HG03571 (cell line): ENCODE results near the gene SH3PXD2A.

Experiments
- ATAC-seq: cut with Tn5 transposase; IDR thresholded peaks from one replicate; pipeline ENCODE4 v1.9.1; 2021; ENCODE audit not compliant: unreplicated experiment

SH3PXD2A gene

DNA sequence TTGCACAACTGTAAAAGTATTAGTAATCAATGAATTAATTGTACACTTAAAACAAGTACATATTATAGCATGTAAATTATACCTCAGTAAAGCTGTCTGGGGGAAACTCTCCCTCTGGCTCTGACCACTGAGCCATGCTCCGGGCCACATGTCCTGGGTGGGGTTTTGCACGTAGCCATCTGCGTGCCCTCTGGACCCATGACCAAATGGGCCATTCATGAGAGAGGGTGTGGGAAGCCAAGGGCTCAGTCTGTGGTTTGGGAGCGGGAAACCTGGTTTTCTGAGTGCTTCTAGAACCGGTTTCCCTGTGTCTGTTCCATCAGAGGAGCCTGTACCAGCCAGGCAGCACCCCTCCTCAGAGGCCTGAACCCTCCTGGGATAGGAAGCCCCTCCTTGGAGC lies 143.2 kb downstream of the SH3PXD2A start:
- ATAC-seq = no peak

DNA sequence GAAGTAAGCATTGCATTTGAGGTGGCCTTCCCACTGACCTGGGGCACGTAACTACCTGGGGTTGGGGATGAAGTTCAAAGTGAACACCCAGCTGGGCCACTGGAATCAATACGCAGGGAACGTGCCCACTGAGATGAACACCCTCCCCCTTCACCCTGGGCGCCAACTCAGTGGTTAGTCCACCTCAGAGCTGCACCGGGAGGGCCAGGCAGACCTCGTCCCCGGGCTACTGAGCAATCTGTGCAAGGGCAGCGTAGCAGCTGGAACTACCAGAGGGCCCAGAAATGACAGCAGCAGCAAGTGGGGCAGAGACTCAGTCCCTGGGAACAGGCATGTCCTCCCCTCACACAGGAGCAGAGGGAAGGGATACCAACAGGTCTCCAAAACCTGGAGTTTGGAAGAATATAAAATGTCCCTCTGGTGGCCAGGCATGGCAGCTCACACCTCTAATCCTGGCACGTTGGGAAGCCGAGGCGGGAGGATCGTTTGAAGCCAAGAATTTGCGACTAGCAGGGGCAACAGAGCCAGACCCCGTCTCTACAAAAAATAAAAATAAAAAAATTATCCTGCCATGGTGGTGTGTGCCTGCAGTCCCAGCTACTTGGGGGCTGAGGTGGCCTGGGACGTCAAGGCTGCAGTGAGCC lies 143.9 kb downstream of the SH3PXD2A start:
- no peak for ATAC-seq

DNA sequence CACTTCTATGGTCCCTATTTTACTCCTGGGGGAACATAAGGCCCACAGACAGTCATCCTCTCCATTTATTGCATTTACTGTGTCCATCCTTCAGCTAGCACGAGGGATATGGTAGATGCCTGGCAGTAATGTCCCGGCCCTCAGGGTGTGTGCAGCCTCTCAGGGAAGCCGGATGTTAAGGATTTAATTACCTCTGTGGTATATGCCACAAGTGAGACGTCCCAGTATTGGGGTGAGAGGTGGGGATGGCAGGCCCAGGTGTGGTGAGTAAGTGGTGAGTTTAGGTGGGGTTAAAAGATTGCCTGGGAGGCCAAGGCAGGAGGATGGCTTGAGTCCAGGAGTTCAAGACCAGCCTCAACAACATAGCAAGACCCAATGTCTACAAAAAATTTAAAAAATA lies 144.9 kb downstream of the SH3PXD2A start:
- ATAC-seq = no peak

DNA sequence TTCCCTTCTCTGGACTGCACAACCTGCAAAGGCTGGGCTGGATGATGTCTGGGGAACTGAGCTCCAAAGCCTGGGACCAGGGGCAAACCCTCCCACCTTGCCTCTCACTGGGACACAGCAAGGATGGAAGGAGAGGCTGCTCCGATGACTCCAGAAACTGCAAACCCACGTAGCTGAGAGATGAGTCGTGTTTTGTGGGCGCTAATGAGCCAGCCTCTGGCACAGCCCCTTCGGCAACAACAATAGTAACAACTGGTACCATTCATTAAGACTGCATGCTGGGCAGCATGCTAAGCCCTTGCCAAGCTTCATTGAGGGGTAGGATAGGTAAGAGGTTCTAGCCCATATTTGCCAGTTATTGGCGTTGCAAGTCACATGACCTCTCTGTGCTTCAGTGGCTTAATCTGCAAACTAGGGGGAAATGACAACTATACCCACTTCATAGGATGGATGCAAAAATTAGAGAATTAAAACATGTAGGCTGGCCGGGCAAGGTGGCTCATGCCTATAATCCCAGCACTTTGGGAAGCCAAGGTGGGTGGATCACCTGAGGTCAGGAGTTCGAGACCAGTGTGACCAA lies 145.9 kb downstream of the SH3PXD2A start:
- ATAC-seq = no peak

DNA sequence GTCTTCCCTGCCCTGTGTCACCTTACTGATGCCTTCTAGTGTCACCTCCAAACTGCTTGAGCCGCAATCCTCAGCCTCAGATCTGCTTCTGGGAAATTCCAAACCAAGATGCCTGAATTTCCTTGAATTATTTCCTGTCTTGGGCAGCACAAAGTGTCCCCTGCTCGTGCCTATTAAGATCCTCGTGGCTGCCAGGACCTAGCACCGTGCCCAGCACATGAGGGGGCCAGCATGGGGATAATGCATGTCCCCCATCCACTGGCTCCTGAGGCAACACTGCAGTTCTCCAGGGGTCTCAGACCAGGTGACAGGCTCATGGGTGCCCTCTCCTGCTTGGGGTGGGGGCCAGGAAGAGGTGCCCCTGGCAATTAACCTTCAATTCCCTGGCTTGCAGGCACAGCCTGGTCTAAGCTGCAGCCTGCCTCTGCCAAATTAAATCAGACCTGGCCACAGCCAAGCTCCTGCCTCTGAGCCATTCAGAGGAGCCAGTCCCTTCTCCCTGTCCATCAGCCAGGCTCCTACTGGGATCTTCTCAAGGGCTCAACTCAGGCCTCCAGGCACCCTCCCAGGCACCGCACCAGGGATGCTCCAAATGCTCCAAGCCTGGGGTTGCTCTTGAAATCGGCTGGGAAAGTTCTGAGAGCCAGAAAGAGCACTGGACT lies 146.6 kb downstream of the SH3PXD2A start:
- ATAC-seq = no peak

DNA sequence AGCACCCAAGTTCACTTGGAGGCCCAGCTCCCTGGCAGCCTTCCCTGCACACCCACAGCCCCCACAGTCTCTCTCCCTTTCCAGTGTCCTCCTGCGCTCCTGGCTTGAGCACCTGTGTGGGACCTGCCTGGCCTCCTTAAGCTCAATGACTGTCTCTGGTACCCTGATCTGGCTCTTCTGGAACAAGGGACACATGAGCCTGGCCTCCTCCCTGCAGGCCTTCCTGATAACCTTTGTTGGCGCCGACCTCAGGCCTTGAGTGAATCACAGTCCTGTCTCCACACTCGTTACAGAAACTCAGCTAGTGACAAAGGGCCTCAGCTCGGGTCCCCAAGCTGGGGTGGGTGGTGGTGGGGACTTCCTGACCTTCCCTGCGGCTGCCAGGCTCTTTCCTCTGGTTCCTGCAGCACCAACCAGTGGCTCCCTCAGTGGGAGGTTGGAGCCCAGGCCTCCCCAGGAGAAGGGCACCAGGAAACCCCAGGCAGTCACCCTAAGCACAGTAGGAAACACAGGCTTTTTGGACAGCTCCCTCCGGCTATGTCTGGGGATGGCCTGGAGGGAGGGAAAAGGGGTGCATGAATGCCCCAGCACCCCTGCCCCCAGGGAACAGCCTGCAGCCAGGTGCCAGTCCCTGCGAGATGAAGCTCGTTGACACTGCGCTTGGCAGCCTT lies 147.3 kb downstream of the SH3PXD2A start:
- no peak for ATAC-seq

DNA sequence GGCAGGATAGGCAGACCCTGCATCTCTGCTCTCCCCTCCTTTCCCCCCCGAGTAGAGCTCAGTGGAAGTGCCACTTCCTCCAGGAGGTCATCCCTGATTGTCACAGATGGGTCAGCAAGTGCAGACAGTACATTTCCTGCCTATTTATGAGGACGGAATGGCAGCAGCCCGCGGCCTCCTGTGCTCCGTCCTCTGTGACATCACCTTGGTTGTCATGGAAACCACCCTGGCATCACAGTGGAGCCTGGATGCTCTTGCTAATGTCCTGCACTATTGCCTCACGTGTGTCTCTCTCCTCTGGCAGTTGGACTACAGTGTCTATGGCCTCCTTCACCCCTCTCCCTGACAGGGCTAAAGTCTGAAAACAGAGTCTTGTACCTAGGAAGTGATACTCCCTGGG lies 148.6 kb downstream of the SH3PXD2A start:
- no peak for ATAC-seq

DNA sequence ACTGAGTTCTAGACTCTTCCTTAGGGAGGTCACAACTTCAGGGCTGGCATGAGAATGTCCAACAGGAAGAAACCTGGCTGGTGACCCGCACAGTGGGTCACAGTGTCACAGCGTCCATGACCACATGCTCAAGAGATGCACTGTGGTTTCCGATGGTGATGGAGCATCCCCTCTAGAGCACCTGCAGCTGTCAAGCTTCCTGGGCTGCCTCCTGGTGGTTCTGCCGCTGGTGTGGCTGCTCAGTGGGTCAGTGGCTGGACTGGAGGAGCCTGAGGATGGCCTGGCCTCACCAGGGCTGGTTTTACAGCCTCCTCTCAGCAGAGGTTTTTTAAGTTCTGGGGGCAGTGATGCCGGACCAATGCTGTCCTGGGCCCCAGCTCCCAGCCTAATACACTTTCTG lies 149.3 kb downstream of the SH3PXD2A start:
- no peak for ATAC-seq

DNA sequence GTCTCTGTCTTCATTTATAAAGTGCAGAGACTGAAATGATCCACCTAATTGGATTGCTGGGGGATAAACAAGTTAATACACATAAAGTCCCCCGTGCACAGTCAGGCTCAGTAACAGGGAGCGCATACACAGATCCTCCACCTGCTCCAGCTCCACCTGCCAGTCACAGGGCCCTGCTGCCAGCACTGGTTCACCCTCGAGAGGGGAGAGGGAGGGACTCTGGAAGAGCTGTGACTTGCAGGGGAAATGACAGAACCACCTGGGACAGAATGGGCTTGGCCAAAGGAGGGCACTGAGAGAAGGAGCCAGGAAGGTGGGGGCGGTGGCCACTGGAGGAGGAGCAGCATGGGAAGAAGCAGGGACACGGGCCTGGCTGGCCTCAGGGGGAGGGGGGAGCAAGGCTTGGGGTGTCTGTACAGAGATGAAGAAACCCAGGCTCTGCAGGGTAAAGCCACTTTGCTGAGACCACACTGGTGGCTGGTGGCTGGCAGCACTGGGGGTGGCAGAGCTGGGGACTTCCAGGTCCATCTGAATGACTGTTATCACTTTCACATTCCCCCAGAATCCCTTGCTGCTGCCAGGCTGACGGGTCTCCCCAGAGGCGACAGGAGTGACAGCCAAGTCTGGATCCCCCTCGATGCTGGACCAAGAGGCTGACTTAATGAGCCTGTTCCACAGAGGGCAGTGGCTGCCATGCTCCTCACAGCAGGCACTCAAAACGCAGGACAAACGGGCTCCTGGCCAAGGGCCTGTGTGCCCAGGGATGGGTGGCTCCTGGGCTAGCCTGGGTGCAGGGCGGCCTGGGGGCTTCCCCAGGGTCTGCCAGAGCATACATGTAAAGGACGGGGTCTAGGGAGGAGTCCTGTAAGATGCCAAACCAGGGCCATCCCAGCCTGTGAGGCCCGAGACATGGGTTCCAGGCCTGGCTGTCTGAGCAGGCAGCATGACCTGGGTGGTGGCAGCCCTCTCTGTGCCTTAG lies 151.1 kb downstream of the SH3PXD2A start:
- ATAC-seq = no peak

DNA sequence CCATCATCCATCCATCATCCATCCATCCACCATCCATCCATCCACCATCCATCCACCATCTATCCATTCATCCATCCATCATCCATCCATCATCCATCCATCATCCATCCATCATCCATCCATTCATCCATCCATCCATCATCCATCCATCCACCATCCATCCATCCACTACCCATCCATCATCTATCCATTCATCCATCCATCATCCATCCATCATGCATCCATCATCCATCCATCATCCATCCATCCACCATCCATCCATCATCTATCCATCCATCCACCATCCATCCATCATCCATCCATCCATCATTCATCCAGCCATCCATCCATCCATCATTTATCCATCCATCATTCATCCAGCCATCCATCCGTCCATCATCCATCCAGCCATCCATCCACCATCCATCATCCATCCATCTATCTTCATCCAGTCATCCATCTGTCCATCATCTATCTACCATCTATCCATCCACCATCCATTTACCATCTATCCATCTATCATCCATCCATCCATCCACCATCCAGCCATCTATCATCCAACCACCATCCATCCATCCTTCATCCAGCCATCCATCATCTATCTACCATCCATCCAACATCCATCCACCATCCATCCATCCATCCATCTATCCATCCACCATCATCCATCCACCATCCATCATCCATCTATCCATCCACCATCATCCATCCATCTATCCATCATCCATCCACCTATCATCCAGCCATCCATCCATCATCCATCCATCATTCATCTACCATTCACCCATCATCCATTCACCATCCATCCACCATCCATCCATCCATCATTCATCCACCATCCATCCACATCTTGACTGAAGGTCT lies 153.8 kb downstream of the SH3PXD2A start:
- no peak for ATAC-seq

DNA sequence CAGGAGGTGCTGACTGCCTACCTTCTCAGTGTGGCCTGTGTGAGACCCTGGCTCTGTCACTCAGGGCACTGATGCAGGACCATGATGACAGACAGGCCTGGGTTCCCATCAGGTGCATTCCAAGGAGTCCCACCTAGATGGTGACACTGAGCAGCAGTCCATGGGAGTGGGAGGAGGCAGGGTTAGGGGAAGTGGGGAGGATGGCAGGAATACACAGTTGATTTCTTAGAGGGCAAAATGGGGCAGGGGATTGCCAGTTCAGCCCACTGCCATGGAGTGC lies 155.0 kb downstream of the SH3PXD2A start:
- no peak for ATAC-seq

DNA sequence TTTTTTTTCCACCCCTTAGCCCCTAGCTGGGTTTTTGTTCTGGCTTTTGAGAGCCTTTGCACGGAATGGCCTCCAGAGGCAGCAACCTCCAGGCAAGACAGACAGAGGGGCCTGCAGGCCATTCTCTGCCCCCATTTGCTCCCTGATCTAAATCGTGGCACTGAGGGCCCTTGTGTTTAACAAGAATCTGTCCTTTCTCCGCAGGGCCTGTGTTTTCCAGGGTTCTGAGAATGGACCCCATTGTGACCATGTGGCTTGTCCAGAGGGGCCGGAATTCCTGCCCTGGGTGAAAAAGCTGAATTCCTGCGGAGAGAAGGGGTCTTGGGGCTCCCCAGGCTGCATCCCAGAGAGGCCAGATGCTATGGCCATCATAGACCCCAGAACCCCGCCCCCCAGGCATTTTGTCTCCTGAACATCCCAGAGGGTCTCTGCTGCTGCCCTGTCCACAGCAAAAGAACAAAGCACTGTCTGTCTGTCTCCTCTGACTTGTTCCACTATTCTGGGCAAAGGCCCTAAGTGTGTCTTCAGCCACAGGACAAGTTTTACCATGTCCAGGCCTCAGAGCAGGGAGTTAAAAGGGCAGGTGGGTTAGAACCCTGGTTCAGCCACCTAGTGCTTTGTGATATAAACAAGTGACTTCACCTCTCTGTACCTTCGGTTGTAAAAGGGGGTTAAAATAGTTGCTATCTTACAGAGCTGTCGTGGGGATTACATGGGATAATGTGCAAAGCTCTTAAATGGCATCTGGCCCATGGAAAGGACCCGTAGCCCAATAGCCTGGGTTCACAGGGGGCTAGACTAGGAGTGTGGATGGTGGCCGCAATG lies 155.6 kb downstream of the SH3PXD2A start:
- no peak for ATAC-seq

DNA sequence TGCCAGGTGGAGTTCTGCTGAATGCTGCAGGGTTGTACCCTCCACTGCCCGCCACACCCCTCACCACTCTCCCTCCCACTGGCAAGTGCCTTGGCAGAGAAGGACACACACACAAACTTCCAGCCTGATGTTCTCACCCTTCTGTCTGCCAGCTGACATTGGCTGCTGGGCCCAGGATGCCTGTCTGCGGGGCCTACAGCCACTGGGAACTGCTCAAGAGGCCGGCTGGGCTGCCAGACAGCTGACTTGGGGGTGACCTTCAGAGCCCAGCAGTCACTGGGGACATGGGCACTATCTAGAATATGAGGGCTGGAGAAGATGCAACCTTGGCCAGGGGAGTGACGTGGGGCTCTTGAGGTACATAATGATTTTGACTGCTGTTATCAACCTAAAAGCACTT lies 157.1 kb downstream of the SH3PXD2A start:
- no peak for ATAC-seq

DNA sequence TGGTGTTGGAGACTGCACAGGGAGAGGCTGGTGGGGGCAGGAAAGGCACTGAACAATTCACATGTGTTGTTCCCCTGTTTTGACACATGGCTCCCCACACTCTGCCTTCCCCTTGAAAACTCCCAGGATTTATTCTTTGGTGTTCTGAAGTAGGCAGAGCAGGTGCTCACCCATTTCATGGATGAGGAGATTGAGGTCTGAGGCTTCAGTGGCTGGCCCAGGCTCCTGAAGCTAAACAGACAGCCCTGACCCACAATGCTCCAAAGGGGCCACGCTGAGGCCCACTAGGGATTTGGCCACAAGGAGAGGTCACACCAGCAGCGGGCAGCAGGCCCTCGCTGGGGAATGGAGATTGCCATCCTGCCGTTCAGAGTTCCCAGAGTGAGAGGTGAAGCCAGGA lies 157.6 kb downstream of the SH3PXD2A start:
- no peak for ATAC-seq

DNA sequence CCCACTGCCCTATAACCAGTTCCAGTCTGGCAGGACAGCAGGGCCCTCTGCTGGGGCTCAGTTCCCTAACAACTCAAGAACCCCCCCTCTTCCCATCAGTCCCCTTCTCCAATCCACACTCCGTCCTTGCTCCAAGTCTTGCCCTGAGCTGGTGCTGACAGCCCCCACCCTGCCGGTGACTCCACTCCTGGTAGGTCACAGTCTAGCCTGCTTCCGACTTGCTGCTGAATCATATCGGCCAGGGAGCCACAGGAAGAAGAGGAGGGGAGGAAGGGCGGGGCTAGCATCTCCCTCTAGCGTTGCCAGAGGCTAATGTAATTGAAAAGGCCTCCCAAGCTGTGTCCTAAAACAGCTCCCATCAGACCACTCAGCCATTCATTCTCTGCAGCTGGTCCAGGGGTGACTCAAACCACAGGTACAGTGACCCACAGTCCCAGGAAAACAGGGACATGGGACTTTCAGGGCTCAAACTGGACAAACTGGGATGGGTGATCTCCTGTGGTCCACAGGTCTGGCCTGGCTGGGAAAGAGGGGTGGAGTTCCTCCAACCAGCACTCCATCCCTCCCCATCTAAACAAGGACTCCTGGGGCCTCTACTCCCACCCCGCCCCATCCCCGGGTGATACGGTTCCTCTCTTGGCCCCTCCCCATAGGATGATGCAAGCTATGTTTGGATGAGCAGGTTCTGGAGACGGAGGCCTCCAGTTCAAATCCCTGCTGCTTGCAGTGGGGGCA lies 158.8 kb downstream of the SH3PXD2A start:
- ATAC-seq = peak; percentile 30

DNA sequence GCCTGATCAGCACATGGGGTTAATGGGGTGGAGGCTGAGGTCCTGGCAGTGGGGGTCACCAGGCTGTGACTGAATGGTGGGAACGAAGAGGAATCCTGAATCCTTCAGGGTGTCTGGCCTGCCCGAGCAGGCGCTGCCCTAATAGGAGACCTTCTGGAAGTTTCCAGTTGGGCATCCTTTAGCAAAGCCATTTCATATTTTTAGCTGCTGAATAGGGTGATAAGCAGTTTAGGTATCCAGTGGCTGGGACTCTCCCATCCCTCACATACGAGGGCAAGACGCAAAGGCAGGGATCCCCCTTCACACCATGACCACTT lies 159.3 kb downstream of the SH3PXD2A start:
- no peak for ATAC-seq

DNA sequence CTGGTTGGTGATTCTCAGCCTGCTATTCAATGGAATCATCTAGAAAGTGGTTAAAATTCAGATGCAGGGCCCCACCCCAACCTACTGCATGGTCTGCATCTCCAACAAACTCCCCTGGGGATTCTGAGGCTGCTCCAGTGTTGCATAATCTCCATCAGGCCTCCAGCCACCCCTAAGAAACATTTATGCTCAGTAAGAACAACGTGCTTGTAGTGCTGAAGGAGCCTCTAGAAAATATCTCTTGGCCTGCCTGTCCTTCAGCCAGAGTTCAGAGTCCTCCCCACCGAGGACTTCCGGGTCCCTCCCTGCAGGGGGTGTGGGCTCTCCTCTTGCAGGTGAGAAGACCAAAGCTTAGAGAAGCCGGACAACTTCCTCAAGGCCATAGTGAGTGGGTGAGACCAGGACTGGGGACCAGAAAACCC lies 159.8 kb downstream of the SH3PXD2A start:
- ATAC-seq = no peak

DNA sequence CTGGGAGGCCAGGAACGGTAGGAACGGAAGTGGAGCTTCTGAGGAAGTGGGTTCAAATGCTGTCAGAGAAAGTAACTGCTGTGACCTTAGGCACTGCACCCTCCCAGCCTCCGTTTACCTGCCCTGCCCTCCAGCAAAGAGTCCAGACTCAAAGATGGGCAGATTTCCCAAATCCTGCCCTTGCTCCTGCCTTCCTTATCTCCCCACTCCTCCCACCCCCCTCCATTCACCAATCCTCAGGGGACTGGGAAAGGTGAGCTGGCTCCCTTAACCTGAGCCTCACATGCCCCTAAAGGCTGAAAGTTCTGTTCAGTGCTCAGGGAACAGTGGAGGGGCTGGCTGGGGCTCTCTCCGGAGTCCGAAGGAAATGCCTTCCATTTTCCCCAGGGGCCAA lies 161.6 kb downstream of the SH3PXD2A start:
- no peak for ATAC-seq
